ENCODE data around the gene LVRN.

The LVRN gene

GRCh38 chr5:116032094-116032517 lies 69.8 kb downstream of the LVRN start, which contains the start of gene ARL14EPL:
ARL14EPL (plus strand) TSS chr5:116032472; CDS start chr5:116051466, 18,994 bp downstream.
- peak in 1 of 5 experiments; percentile 30 for DNase-seq

GRCh38 chr5:116032991-116033390 lies 70.7 kb downstream of the LVRN start:
- no peak for DNase-seq

GRCh38 chr5:116035123-116035522 lies 72.8 kb downstream of the LVRN start:
- DNase-seq, result no peak

GRCh38 chr5:116037236-116037822 lies 75.1 kb downstream of the LVRN start:
- DNase-seq, result no peak

GRCh38 chr5:116038817-116039216 lies 76.5 kb downstream of the LVRN start:
- peak in 1 of 5 experiments; percentile 61 for DNase-seq

GRCh38 chr5:116042375-116042774 lies 80.1 kb downstream of the LVRN start:
- DNase-seq, result no peak

GRCh38 chr5:116044073-116044472 lies 81.8 kb downstream of the LVRN start:
- no peak for DNase-seq

- no peak for DNase-seq
Observed at GRCh38 chr5:116045821-116046220, 83.5 kb downstream of the LVRN start.

- no peak for DNase-seq
Observed at GRCh38 chr5:116046261-116046660, 84.0 kb downstream of the LVRN start.

GRCh38 chr5:116046823-116047222 lies 84.5 kb downstream of the LVRN start:
- no peak for DNase-seq

GRCh38 chr5:116058346-116058936 lies 96.2 kb downstream of the LVRN start:
- DNase-seq, result no peak

- DNase-seq, result no peak
Observed at GRCh38 chr5:116062352-116062751, 100.1 kb downstream of the LVRN start.

GRCh38 chr5:116063950-116064349 lies 101.7 kb downstream of the LVRN start:
- DNase-seq, result no peak

- DNase-seq, result peak in 2 of 5 experiments; percentile 8 to 54
Observed at GRCh38 chr5:116068028-116068632, 105.9 kb downstream of the LVRN start.

GRCh38 chr5:116071211-116071610 lies 108.9 kb downstream of the LVRN start:
- DNase-seq, result no peak

GRCh38 chr5:116075191-116075831 lies 113.0 kb downstream of the LVRN start:
- DNase-seq, result peak in 1 of 5 experiments; percentile 28

- DNase-seq, result no peak
Observed at GRCh38 chr5:116076496-116076895, 114.2 kb downstream of the LVRN start.
